ENCODE results near the gene IKZF4.

IKZF4 gene

GRCh38 chr12:56034586-56035332 is 13.9 kb downstream of the IKZF4 start:
- H3K9ac ChIP-seq (ENCODE audit: low read length), result no peak overlapping the region
- TF ChIP-seq EZH2 (IDR thresholded peaks at IDR 0.05; ENCODE audit: borderline replicate concordance, low read length), result no peak
- no peak for TF ChIP-seq CTCF (IDR thresholded peaks at IDR 0.05; ENCODE audit: low read length)
- H3K27ac ChIP-seq (ENCODE audit: low read depth, low read length, poor library complexity, severe bottlenecking), result no peak overlapping the region
- H3K9me2 ChIP-seq (ENCODE audit: low read depth, low read length), result no peaks in the 10 kb centered on the region
- no peak overlapping the region for H3K4me3 ChIP-seq (ENCODE audit: low read depth, low read length, poor library complexity, severe bottlenecking)
- H3K27me3 ChIP-seq (ENCODE audit: insufficient read depth, low read length), result no peaks in the 10 kb centered on the region
- H3K4me1 ChIP-seq (ENCODE audit: insufficient read depth, low read length, severe bottlenecking), result no peaks in the 10 kb centered on the region
- no peak overlapping the region for H2AFZ ChIP-seq (ENCODE audit: low read length)
- H3K4me2 ChIP-seq (ENCODE audit: low read length), result no peak overlapping the region
- no peaks in the 10 kb centered on the region for H3K9me3 ChIP-seq (ENCODE audit: low read length)
- H4K20me1 ChIP-seq (ENCODE audit: insufficient read depth, low read length), result no peaks in the 10 kb centered on the region
- no peaks in the 10 kb centered on the region for H3F3A ChIP-seq (ENCODE audit: insufficient read depth, low read length)
- no peaks in the 10 kb centered on the region for H3K36me3 ChIP-seq (ENCODE audit: insufficient read depth, low read length)
- no peaks in the 10 kb centered on the region for H3K79me2 ChIP-seq (ENCODE audit: insufficient read depth, low read length)

GRCh38 chr12:56037161-56037560 is 16.3 kb downstream of the IKZF4 start:
- no peak overlapping the region for H2AFZ ChIP-seq (ENCODE audit: low read length)
- H3K9me3 ChIP-seq (ENCODE audit: low read length), result no peaks in the 10 kb centered on the region
- peaks cover 3% of the 10 kb centered on the region for H3K79me2 ChIP-seq (ENCODE audit: insufficient read depth, low read length)
- H4K20me1 ChIP-seq (ENCODE audit: insufficient read depth, low read length), result no peaks in the 10 kb centered on the region
- no peaks in the 10 kb centered on the region; the same call in 1 of the 2 replicates for H3K36me3 ChIP-seq (ENCODE audit: insufficient read depth, low read length)
- no peak for TF ChIP-seq CTCF (IDR thresholded peaks at IDR 0.05; ENCODE audit: low read length)
- TF ChIP-seq EZH2 (IDR thresholded peaks at IDR 0.05; ENCODE audit: borderline replicate concordance, low read length), result no peak
- H3K9ac ChIP-seq (ENCODE audit: low read length), result no peak overlapping the region
- no peaks in the 10 kb centered on the region for H3K9me2 ChIP-seq (ENCODE audit: low read depth, low read length)
- H3K27ac ChIP-seq (ENCODE audit: low read depth, low read length, poor library complexity, severe bottlenecking), result no peak overlapping the region
- H3K4me2 ChIP-seq (ENCODE audit: low read length), result no peak overlapping the region
- no peaks in the 10 kb centered on the region for H3K27me3 ChIP-seq (ENCODE audit: insufficient read depth, low read length)
- no peak overlapping the region for H3K4me3 ChIP-seq (ENCODE audit: low read depth, low read length, poor library complexity, severe bottlenecking)
- peaks cover 9% of the 10 kb centered on the region for H3K4me1 ChIP-seq (ENCODE audit: insufficient read depth, low read length, severe bottlenecking)
- no peaks in the 10 kb centered on the region for H3F3A ChIP-seq (ENCODE audit: insufficient read depth, low read length)

- H3K4me2 ChIP-seq (ENCODE audit: low read length), result no peak overlapping the region
- H3K9ac ChIP-seq (ENCODE audit: low read length), result no peak overlapping the region
- H3K36me3 ChIP-seq (ENCODE audit: insufficient read depth, low read length), result peaks cover 8% of the 10 kb centered on the region
- no peak overlapping the region for H2AFZ ChIP-seq (ENCODE audit: low read length)
- H3K9me3 ChIP-seq (ENCODE audit: low read length), result no peaks in the 10 kb centered on the region
- no peaks in the 10 kb centered on the region for H3K27me3 ChIP-seq (ENCODE audit: insufficient read depth, low read length)
- H4K20me1 ChIP-seq (ENCODE audit: insufficient read depth, low read length), result no peaks in the 10 kb centered on the region
- peaks cover 13% of the 10 kb centered on the region for H3K79me2 ChIP-seq (ENCODE audit: insufficient read depth, low read length)
- TF ChIP-seq CTCF (IDR thresholded peaks at IDR 0.05; ENCODE audit: low read length), result no peak
- TF ChIP-seq EZH2 (IDR thresholded peaks at IDR 0.05; ENCODE audit: borderline replicate concordance, low read length), result no peak
- H3K4me1 ChIP-seq (ENCODE audit: insufficient read depth, low read length, severe bottlenecking), result peaks cover 15% of the 10 kb centered on the region
- H3K9me2 ChIP-seq (ENCODE audit: low read depth, low read length), result no peaks in the 10 kb centered on the region
- no peak overlapping the region for H3K4me3 ChIP-seq (ENCODE audit: low read depth, low read length, poor library complexity, severe bottlenecking)
- H3K27ac ChIP-seq (ENCODE audit: low read depth, low read length, poor library complexity, severe bottlenecking), result no peak overlapping the region
- no peaks in the 10 kb centered on the region for H3F3A ChIP-seq (ENCODE audit: insufficient read depth, low read length)
Measured at GRCh38 chr12:56038022-56038655, 17.3 kb downstream of the IKZF4 start.
